GM12865 (cell line): ENCODE data around the gene THBS1.

Experiments used
- DNase-seq: peaks from one replicate; pipeline ENCODE4 v3.0.0; 2010; ENCODE audit warnings: low read depth
- H3K4me3 ChIP-seq: 2 replicates; pipeline ENCODE4 v1.5.1; 2011; ENCODE audit warnings: mild to moderate bottlenecking, low read depth, low read length, control low read depth
- CTCF ChIP-seq: IDR thresholded peaks from 2 replicates; pipeline ENCODE4 v1.5.1; 2011; ENCODE audit warnings: low read length, control low read depth, low read depth, inconsistent platforms; ENCODE audit not compliant: insufficient read depth; ENCODE audit errors: missing control alignments

The THBS1 gene

DNA sequence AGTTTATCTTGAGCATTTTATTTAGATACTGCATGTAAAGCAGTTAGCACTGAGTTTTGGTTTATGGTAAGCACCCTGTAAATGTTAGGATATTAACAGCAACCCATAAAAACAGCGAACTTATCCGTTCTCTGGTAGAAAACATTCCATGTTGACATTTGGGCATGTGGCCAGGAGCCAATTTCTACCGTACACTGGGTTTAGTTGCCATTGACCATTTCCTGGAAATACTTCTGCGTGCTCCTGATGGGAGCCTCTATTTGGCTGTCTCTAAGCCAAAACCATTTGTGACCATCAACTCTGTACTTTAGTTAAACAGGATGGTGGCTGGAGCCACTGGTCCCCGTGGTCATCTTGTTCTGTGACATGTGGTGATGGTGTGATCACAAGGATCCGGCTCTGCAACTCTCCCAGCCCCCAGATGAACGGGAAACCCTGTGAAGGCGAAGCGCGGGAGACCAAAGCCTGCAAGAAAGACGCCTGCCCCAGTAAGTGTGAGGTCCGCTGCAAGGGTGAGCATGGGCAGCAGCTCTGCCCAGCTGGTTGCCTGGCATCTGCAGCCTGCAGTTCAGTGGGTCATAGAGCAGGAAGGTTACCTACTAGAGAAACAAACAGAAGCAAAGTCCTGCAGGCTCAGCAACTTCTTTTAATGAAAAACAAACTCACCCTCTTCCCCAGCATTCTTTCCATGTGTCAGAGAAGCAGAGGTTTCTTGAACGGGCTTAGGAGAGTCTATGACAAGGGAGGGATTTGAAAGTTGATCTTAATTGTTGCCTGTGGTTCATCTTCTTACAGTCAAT lies 7.1 kb downstream of the THBS1 start:
- TF ChIP-seq CTCF: no peak
- DNase-seq: no peak
- no peak overlapping the region for H3K4me3 ChIP-seq

- H3K4me3 ChIP-seq: no peak overlapping the region
- no peak for TF ChIP-seq CTCF
- no peak for DNase-seq
These were observed 7.8 kb downstream of the THBS1 start for GRCh38 chr15:39588531-39589192.

DNA sequence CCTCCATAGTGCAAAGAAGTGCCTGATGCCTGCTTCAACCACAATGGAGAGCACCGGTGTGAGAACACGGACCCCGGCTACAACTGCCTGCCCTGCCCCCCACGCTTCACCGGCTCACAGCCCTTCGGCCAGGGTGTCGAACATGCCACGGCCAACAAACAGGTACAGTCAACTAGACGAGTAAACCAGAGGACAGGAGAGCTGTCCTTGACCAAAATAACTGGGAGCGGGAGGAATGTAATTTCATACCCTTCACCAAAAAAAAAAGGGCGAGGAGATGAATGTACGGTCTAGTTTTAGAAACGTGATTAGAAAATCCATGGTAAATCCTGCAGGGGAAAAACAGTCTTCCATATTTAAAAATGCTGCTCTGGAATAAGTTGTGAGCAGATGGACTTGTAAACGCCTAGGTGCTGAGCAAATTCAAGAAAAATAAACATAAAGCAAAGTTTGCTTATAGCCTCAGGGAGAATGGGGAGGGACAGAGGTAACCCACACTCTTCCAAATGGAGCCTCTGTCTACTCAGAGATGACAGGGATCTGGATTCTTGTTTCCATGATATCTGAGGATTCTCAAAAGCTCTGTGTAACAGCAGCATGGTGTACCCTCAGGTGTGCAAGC lies 8.4 kb downstream of the THBS1 start:
- TF ChIP-seq CTCF: no peak
- no peak overlapping the region for H3K4me3 ChIP-seq
- no peak for DNase-seq

DNA sequence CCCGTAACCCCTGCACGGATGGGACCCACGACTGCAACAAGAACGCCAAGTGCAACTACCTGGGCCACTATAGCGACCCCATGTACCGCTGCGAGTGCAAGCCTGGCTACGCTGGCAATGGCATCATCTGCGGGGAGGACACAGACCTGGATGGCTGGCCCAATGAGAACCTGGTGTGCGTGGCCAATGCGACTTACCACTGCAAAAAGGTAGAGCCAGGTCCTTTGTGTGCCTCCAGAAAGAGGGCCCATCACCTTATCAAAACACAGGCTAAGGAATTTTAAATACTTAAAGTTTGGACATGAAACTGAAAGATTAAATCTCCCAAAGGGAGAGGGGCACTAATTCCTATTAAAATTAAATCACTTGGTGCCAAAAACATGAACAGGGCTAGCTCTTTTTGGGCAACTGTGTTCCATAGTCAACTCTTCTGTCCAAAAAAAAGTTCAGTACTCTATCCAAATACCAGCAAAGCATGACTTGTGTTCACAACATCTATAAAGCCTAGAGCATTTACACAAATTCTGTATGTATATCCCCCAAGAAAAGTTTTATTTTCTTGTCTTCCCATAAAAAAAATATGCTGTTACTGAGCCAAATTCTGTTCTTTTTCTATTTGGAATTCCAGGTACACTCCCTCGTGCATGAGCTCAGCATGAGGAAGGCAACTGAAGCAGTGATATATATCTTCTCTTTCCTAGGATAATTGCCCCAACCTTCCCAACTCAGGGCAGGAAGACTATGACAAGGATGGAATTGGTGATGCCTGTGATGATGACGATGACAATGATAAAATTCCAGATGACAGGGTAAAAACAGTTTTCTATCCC lies 9.2 kb downstream of the THBS1 start:
- TF ChIP-seq CTCF: no peak
- no peak for DNase-seq
- no peak overlapping the region for H3K4me3 ChIP-seq

DNA sequence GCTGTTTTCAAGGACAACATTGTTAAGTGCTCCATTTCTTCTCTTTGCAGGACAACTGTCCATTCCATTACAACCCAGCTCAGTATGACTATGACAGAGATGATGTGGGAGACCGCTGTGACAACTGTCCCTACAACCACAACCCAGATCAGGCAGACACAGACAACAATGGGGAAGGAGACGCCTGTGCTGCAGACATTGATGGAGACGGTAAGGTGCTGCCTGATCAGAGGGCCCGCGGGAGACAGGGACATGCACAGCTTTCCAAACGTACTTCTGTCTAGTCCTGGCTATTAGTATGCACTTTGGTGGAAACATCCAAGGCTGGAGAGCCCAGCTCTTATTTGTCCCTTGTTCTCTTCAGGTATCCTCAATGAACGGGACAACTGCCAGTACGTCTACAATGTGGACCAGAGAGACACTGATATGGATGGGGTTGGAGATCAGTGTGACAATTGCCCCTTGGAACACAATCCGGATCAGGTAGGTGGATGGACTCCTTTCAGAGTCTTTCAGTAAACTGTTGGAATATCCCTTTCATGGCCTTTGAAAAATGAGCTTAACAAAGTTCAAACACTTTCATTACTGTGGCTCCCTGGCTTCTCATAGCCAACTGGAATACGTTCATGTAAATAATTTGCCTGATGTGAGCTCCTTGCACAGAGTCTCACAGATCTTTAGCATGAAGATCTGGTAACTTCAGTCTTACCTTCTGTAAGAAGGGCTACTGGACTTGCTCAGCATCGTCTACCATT lies 10.4 kb downstream of the THBS1 start:
- no peak overlapping the region for H3K4me3 ChIP-seq
- no peak for TF ChIP-seq CTCF
- DNase-seq: no peak

DNA sequence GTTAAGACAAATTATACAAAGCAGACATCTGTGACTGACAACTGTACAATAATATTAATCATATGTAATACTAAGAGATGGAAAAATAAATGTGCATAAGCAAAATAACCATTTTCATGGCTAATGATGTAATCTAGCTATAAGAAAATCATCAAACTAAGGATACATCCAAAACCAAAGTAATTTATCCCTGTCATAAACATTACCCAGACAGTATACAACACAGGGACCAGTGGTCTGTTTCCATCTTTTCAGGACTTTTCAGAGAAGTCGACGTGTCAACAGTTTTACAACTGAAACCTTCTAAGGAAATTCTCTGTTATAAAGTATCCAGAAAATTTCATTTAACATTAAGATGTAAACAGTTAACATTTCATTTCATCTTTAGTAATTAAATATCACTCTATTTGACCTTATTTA lies 11.0 kb downstream of the THBS1 start:
- H3K4me3 ChIP-seq: no peak overlapping the region
- TF ChIP-seq CTCF: no peak
- no peak for DNase-seq
